ENCODE data around the gene TSG101. TPM values are rescaled to one million over a fixed set of nuclear protein-coding genes. Genes with fewer than 3 reads are reported as not detected.

Gene TSG101, protein sequence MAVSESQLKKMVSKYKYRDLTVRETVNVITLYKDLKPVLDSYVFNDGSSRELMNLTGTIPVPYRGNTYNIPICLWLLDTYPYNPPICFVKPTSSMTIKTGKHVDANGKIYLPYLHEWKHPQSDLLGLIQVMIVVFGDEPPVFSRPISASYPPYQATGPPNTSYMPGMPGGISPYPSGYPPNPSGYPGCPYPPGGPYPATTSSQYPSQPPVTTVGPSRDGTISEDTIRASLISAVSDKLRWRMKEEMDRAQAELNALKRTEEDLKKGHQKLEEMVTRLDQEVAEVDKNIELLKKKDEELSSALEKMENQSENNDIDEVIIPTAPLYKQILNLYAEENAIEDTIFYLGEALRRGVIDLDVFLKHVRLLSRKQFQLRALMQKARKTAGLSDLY
- total RNA-seq, result 10 to 100 TPM; 23.5 to 30.1 TPM
- polyA plus RNA-seq (2013, experiment 1 of 2), result 36.4 TPM
- 41.9 TPM for polyA plus RNA-seq (2013, experiment 2 of 2)
- 19.4 to 54.8 (median 40.5) reads per million in 172 experiments for total RNA-seq

- H3K4me3 Mint-ChIP-seq, result peak within 1 kb of the TSS; percentile 100
- H3K4me1 ChIP-seq (ENCODE audit: insufficient read depth, low read length), result peaks cover 31% of the 10 kb centered on the region
- peaks cover 52% of the 10 kb centered on the region for H3K36me3 Mint-ChIP-seq (ENCODE audit: low read depth)
- H3K36me3 ChIP-seq (ENCODE audit: insufficient read depth, low read length), result peaks cover 8% of the 10 kb centered on the region
- ATAC-seq (ENCODE audit: poor library complexity) (peak; percentile 82), DNase-seq (peak; percentile 86 to 96 (median 89))
- H3K4me3 ChIP-seq (ENCODE audit: low read length), result peak within 1 kb of the TSS; percentile 88
- ChIA-PET POLR2A (interaction anchor here (0.7 to 3.1 kb wide), 33 partner anchors 9 to 1449 kb away, joined by 3 to 54 read pairs (median 5); partner anchors contain the start of genes GTF2H1, HPS5, LDHA and RPS13), CTCF (interaction anchor here (0.6 to 1.7 kb wide), 7 partner anchors 13 to 283 kb away, joined by 3 to 7 read pairs (median 4); partner anchors contain the start of gene SPTY2D1)
- no peaks in the 10 kb centered on the region for H3K9me3 ChIP-seq (ENCODE audit: control insufficient read depth in 1 of 2, insufficient read depth in 1 of 2, low read length in 2 of 2)
- peak within 1 kb of the TSS; percentile 99 to 100 for H3K27ac ChIP-seq (ENCODE audit: low read depth in 1 of 2, low read length in 2 of 2)
- H3K4me1 Mint-ChIP-seq (ENCODE audit: low read depth), result peaks cover 70% of the 10 kb centered on the region
- intact Hi-C loops (cut with DNase I, micrococcal nuclease), result loop anchor here (1.0 to 10.0 kb wide), 10 partner anchors 58 to 1858 kb away; partner anchors contain the start of genes GTF2H1 (in 2 of the 2), HPS5 (in 2 of the 2), LDHA (in 1 of the 2) and PRMT3 (in 1 of the 2)
- TF ChIP-seq, protein P1, sequence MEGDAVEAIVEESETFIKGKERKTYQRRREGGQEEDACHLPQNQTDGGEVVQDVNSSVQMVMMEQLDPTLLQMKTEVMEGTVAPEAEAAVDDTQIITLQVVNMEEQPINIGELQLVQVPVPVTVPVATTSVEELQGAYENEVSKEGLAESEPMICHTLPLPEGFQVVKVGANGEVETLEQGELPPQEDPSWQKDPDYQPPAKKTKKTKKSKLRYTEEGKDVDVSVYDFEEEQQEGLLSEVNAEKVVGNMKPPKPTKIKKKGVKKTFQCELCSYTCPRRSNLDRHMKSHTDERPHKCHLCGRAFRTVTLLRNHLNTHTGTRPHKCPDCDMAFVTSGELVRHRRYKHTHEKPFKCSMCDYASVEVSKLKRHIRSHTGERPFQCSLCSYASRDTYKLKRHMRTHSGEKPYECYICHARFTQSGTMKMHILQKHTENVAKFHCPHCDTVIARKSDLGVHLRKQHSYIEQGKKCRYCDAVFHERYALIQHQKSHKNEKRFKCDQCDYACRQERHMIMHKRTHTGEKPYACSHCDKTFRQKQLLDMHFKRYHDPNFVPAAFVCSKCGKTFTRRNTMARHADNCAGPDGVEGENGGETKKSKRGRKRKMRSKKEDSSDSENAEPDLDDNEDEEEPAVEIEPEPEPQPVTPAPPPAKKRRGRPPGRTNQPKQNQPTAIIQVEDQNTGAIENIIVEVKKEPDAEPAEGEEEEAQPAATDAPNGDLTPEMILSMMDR (IDR thresholded peaks at IDR 0.05), result no peak
- H3K9me3 Mint-ChIP-seq, result no peaks in the 10 kb centered on the region
- no peaks in the 10 kb centered on the region for H3K27me3 Mint-ChIP-seq
- no peaks in the 10 kb centered on the region for H3K27me3 ChIP-seq (ENCODE audit: control insufficient read depth in 1 of 2, insufficient read depth in 2 of 2, low read length in 2 of 2)
- peak within 1 kb of the TSS; percentile 100 for H3K27ac Mint-ChIP-seq
Measured at GRCh38 chr11:18526521-18527296, at the start of gene TSG101. TSS of gene TSG101 (minus strand) at chr11:18526942. CDS start at chr11:18526816, 126 bp downstream.

GRCh38 chr11:18575361-18575760 lies 48.6 kb upstream of the TSG101 start:
- H3K36me3 Mint-ChIP-seq (ENCODE audit: low read depth), result peaks cover 26% of the 10 kb centered on the region
- Histone ChIP-seq H3K27ac (ENCODE audit: low read depth in 1 of 2, low read length in 2 of 2) (no peak overlapping the region), H3K4me1 (ENCODE audit: insufficient read depth, low read length) (no peaks in the 10 kb centered on the region), H3K9me3 (ENCODE audit: control insufficient read depth in 1 of 2, insufficient read depth in 1 of 2, low read length in 2 of 2) (no peaks in the 10 kb centered on the region), H3K36me3 (ENCODE audit: insufficient read depth, low read length) (peaks cover 5% of the 10 kb centered on the region), H3K27me3 (ENCODE audit: control insufficient read depth in 1 of 2, insufficient read depth in 2 of 2, low read length in 2 of 2) (no peaks in the 10 kb centered on the region), H3K4me3 (ENCODE audit: low read length) (no peak overlapping the region)
- CTCF ChIA-PET, result no interaction called here
- no peaks in the 10 kb centered on the region for H3K9me3 Mint-ChIP-seq
- peaks cover 8% of the 10 kb centered on the region for H3K4me1 Mint-ChIP-seq (ENCODE audit: low read depth)
- intact Hi-C loops (cut with DNase I, micrococcal nuclease), result no loop called here
- no peak for DNase-seq
- H3K27me3 Mint-ChIP-seq, result no peaks in the 10 kb centered on the region
- TF ChIP-seq, protein P1 (IDR thresholded peaks at IDR 0.05), result no peak
- no peak for ATAC-seq (ENCODE audit: poor library complexity)
- POLR2A ChIA-PET, result interaction anchor here (1.2 kb wide), 1 partner anchor 58 kb away, joined by 3 read pairs; no protein-coding TSS in a partner anchor
- H3K27ac Mint-ChIP-seq, result no peak overlapping the region
- H3K4me3 Mint-ChIP-seq, result no peak overlapping the region

DNA sequence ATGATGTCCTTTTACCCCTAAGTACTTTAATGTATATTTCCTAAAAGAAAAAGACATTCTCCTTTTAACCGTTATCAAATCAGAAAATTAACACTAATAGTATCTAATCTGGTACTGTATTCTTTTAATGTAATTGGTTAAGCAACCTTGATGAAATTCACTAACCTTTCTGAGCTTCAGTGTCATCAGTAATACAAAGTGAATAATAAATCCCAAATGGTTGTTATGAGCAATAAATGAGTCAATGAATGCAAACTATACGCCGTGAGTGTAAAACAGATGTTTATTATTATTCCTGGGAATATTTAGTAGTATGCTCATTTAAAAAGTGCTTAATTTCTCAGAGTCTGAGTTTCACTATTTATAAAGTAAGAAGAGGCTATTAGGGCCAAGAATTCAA lies 40.3 kb upstream of the TSG101 start:
- H3K27ac Mint-ChIP-seq, result no peak overlapping the region
- H3K4me3 ChIP-seq (ENCODE audit: low read length), result no peak overlapping the region
- TF ChIP-seq, protein P1 (IDR thresholded peaks at IDR 0.05), result no peak
- no peaks in the 10 kb centered on the region for H3K9me3 ChIP-seq (ENCODE audit: control insufficient read depth in 1 of 2, insufficient read depth in 1 of 2, low read length in 2 of 2)
- H3K36me3 Mint-ChIP-seq (ENCODE audit: low read depth), result peaks cover 21% of the 10 kb centered on the region
- H3K27me3 Mint-ChIP-seq, result no peaks in the 10 kb centered on the region
- DNase-seq (no peak), ATAC-seq (ENCODE audit: poor library complexity) (no peak)
- ChIA-PET CTCF (interaction anchor here (0.5 kb wide), 1 partner anchor 14 kb away, joined by 4 read pairs; no protein-coding TSS in a partner anchor), POLR2A (no interaction called here)
- no peaks in the 10 kb centered on the region for H3K4me1 Mint-ChIP-seq (ENCODE audit: low read depth)
- no peaks in the 10 kb centered on the region for H3K9me3 Mint-ChIP-seq
- no peak overlapping the region for H3K27ac ChIP-seq (ENCODE audit: low read depth in 1 of 2, low read length in 2 of 2)
- H3K27me3 ChIP-seq (ENCODE audit: control insufficient read depth in 1 of 2, insufficient read depth in 2 of 2, low read length in 2 of 2), result no peaks in the 10 kb centered on the region
- intact Hi-C loops (cut with DNase I, micrococcal nuclease), result no loop called here
- H3K4me1 ChIP-seq (ENCODE audit: insufficient read depth, low read length), result no peaks in the 10 kb centered on the region
- H3K36me3 ChIP-seq (ENCODE audit: insufficient read depth, low read length), result peaks cover 7% of the 10 kb centered on the region
- H3K4me3 Mint-ChIP-seq, result no peak overlapping the region

All from CD4-positive, alpha-beta T cell (primary cell).